Measurements from ENCODE around the gene ADRA2A.

The ADRA2A gene

DNA sequence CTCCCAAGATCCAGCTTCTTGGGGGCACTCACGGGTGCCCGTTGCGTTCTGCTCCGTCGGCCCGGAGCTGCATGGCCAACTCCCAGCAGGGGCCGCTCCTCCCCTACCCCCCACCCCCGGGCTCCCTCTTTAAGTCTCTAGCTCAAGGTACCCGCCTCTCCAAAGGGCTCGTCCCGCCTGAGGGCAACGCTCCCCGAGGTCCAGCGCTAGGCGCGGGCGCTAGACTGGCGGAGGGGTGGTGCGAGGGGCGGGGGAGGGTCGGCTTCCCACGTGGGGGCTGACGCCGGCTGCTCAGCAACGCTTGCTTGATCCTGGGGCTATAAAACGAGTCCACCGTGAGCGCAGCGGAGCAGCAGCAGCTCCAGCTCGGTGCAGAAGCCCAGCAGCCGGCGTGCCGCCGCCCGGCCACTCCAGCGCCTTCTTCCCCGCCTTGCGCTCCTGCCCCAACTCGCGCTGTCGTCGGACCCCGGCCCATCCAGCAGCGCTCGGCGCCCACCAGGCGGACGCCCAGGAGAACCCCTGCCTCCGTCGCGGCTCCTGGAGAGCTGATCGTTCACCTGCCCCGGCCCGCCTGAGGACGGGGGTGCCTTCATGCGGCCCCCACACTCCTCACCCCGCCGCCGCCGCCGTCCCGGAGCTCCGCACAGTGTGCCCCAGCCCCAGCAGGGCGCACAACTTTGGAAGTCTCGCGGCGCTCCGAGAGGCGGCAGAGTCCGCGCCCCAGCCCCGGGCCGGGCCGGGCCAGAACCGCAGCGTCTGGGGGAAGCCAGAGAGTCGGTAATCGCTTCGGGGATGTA is at the start of gene ADRA2A:
Gene ADRA2A (plus strand): TSS at position 348 of the 797 bp plus-strand sequence. CDS start 968 bp downstream, outside the sequence.
- DNase-seq, result peak; percentile 15

GRCh38 chr10:111030042-111030750 is 46.6 kb upstream of the ADRA2A start:
- no peak for DNase-seq

GRCh38 chr10:111034598-111035310 is 42.1 kb upstream of the ADRA2A start:
- DNase-seq, result no peak

GRCh38 chr10:111035542-111035941 is 41.3 kb upstream of the ADRA2A start:
- DNase-seq, result no peak

DNA sequence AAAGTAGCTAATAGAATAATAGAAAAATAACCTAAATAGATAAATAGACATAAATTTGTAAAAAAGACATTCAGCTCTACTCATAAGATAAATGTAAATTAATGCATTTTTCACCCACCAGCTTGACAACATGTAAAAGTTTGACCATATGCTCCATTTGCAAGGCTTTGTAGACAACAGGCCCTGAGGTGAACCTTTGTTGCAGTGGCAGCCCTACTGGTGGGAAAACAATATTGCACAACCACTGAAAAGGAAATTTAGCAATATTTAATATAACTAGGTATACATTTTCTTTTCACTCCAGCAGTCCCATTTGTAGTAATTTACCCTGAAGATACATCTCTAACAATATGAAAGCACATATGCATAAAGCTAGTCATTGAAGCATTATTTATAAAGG is 39.0 kb upstream of the ADRA2A start:
- DNase-seq, result no peak

DNA sequence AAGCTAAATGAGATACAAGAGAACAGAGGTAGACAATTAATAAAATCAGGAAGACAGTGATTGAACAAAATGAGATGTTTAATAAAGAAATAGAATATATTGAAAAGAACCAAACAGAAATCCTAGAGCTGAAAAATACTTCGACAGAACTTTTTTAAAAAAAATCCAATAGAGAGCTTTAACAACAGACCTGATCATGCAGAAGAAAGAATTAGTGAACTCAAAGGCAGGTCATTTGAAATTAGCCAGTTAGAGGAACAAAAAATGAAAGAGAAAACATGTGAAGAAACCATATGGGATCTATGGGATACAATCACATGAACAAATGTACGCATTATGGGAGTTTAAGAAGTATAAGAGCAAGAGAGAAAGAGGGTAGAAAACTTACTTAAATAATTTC is 37.3 kb upstream of the ADRA2A start:
- DNase-seq, result no peak

DNA sequence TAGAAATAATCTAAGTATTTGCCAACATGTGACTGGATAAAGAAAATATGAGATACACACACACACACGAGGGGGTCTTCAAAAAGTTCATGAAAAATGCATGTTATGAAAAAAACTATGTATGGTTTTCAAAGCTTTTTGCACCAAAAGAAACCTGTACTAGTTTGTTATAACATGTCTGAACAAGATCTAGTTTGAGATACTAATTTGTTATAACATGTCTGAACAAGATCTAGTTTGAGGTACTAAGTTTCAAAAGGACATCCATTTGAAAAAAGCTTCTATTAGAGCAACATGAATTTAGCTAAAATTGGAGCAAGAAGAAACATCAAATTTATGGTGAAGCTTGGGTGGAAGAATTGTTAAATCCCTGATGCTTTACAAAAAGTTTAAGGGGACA is 19.8 kb upstream of the ADRA2A start:
- no peak for DNase-seq

DNA sequence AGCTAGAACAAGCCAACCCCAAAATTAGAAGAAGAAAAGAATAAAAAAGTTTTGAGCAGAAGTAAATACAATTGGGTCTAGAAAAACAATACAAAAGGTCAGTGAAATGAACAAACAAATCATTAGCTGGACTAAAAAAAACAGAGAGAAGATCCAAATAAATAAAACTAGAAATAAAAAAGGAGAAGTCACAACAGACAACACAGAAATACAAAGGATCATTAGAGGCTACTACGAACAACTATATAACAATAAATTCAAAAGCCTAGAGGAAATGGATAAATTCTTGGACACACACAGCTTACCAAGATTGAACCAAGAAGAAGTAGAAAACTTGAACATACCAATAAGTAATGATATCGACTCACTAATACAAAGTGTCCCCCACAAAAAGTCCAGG is 13.4 kb upstream of the ADRA2A start:
- DNase-seq, result no peak

GRCh38 chr10:111072232-111072631 is 4.6 kb upstream of the ADRA2A start:
- no peak for DNase-seq

DNA sequence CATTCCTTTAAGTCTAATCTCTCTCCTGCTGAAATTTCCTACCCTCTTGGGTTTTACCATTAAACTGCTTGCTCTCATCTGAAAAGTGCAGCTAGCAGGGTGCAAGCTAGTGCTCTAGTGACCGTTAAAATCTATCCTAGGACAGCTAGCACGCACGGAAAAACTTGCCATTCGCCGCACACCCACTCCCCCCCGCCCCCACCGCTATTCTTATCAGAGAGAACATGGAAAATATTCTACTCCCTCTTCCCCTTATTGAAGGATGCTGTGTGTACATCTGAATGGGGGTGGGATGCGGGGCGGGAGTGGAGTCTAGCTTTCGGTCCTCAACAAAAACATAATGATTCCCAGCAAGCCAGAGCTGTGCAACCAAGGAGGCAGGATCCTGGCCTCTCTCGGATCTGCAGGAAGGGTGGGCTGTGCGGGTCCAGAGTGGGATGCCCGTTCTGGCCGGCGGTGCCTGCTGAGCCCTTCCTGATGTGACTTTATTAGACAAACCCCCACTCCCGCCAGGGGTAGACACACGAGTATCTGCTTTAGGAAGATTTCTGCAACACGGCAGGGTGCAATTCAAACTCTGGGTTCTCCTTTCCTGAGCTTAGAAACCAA is 1.1 kb upstream of the ADRA2A start:
- no peak for DNase-seq

DNA sequence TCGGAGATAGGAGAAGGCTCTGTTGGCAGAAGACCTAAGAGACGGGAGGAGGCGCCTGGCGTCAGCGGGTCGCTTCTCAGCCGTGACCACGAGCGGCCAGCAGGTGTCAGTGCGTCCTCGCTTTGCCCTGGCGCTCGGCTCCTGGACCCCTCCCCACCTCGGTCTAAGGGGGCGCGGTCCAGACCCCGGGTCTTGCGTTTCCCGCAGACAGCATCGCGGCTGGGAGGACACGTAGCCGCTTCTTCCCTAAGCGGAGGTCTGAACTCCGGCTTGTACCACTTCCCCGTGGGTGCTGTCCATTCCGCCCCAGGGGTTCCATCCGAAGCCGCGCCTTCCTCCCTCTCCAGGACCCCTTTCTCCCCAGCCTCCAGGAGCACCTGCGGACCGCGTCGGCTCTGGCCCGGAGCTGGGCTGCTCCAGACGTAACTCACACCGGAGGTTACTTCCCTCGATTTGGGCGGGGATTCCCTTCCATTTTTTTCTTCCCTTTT is 593 bp upstream of the ADRA2A start:
- peak; percentile 53 for DNase-seq

DNA sequence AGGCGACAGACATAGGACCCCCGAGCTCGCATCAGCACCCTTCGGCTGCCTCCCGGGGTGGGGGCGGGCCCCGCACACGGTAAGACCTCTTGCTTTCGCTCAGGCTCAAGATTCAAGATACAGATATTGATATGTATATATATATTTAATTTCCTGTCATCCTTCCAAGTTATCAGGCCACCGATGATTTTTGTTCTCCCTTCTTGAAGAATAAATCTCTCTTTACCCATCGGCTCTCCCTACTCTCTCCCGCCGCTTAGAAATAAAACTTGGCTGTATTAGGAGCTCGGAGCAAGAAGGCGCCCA is 603 bp downstream of the ADRA2A start:
- no peak for DNase-seq

DNA sequence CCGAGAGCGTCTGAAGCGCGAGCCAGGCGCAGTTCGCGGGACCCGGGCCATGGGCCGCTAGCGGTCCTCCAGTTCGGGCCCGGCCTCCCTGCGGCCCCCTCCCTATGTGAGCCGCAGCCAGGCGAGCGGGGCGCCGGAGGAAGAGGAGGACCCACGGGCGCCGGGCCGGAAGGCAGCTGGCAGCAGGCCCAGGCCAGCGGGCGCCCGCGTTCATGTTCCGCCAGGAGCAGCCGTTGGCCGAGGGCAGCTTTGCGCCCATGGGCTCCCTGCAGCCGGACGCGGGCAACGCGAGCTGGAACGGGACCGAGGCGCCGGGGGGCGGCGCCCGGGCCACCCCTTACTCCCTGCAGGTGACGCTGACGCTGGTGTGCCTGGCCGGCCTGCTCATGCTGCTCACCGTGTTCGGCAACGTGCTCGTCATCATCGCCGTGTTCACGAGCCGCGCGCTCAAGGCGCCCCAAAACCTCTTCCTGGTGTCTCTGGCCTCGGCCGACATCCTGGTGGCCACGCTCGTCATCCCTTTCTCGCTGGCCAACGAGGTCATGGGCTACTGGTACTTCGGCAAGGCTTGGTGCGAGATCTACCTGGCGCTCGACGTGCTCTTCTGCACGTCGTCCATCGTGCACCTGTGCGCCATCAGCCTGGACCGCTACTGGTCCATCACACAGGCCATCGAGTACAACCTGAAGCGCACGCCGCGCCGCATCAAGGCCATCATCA is 1.1 kb downstream of the ADRA2A start:
- no peak for DNase-seq

DNA sequence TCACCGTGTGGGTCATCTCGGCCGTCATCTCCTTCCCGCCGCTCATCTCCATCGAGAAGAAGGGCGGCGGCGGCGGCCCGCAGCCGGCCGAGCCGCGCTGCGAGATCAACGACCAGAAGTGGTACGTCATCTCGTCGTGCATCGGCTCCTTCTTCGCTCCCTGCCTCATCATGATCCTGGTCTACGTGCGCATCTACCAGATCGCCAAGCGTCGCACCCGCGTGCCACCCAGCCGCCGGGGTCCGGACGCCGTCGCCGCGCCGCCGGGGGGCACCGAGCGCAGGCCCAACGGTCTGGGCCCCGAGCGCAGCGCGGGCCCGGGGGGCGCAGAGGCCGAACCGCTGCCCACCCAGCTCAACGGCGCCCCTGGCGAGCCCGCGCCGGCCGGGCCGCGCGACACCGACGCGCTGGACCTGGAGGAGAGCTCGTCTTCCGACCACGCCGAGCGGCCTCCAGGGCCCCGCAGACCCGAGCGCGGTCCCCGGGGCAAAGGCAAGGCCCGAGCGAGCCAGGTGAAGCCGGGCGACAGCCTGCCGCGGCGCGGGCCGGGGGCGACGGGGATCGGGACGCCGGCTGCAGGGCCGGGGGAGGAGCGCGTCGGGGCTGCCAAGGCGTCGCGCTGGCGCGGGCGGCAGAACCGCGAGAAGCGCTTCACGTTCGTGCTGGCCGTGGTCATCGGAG is 1.8 kb downstream of the ADRA2A start:
- DNase-seq, result no peak

DNA sequence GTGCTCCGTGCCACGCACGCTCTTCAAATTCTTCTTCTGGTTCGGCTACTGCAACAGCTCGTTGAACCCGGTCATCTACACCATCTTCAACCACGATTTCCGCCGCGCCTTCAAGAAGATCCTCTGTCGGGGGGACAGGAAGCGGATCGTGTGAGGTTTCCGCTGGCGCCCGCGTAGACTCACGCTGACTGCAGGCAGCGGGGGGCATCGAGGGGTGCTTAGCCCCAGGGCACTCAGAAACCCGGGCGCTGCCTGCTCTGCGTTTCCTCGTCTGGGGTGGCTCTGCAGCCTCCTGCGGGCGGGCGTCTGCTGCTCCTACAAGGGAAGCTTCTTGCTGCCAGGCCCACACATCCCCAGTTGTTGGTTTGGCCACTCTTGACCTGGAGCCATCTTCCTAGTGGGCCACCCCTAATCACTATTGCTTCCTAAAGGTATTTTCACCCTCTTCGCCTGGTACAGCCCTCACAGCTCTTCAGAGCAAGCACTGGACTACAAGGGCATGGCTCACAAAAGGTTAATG is 2.5 kb downstream of the ADRA2A start:
- DNase-seq, result no peak

DNA sequence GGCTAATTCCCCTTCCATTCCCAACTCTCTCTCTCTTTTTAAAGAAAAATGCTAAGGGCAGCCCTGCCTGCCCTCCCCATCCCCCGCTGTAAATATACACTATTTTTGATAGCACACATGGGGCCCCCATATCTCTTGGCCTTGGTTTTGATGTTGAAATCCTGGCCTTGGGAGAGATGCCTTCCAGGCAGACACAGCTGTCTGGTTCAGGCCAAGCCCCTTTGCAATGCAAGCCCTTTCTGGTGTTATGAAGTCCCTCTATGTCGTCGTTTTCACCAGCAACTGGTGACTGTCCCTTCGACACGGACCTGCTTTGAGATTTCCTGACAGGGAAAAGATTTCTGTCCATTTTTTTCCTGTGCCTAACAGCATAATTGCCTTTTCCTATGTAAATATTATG is 3.0 kb downstream of the ADRA2A start:
- no peak for DNase-seq

- no peak for DNase-seq
Measured at GRCh38 chr10:111080224-111080623, 3.4 kb downstream of the ADRA2A start.

GRCh38 chr10:111081595-111081994 is 4.8 kb downstream of the ADRA2A start:
- no peak for DNase-seq

DNA sequence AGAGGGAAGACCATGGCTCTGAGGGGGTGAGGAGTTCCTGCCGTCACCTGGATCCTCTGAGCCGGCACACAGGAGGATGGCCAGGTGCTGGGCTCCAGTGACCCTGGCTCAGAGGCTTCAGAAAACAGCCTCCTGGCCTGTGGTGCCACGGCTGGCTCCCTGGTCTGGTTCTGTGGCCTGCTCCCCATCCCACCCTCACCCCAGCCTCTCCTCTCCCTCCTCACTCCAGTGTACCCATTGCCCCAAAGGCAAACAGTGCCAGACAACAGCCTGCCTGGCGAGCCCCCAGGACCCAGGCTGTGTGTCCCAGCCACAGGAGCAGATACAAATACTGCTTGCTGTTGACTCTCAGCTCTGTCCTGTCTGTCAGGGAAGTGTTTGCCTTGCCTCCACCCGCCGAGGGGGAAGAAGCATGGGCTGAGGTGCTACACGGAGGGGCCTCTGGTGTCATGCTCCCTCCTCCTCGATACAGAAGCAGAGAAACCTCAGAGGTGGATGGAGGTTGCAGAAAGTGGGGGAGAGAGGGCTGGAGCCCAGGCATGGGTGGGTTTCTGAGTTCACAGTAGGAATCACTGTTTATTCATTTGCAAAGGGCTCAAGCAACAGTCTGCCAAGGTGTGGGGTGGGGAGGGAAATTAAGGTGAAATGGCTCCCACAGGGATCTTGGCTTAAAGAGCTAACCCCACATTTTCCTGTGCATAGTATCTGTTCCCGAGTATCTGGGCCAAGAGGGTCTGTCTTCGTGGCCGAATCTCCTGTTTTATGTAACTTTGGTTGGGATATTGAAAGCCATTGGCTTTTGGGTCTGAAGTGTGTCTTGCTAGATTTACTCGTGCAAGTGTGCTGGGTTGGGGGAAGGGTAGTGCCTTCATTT is 5.5 kb downstream of the ADRA2A start:
- no peak for DNase-seq

GRCh38 chr10:111083222-111084095 is 6.6 kb downstream of the ADRA2A start:
- no peak for DNase-seq

Data from stimulated activated CD4-positive, alpha-beta T cell treated with anti-CD3 and anti-CD28 coated beads, Interleukin-1b, Interleukin-23, amount 100 ng/mL, for 48 hours (primary cell).